ENCODE data around the gene TAF11L3.
"Not testable (repeated sequence)": the region's sequence is repeated elsewhere in the genome, so short reads cannot be mapped to it uniquely, and the experiment has no call there.

Gene TAF11L3

GRCh38 chr5:17497931-17498330 lies 20.2 kb upstream of the TAF11L3 start, which contains the start of gene TAF11L2:
TSS of gene TAF11L2 (plus strand) at chr5:17498231.
- not testable (repeated sequence) for H3K79me2 ChIP-seq (ENCODE audit: control insufficient read depth, insufficient read depth, low read length); H3K18ac ChIP-seq (ENCODE audit: low read length); H3K4ac ChIP-seq (ENCODE audit: low read depth, low read length); H3K36me3 ChIP-seq (ENCODE audit: control insufficient read depth, insufficient read depth, low read length); H2BK15ac ChIP-seq (replicated peaks; ENCODE audit: low read depth); H3K23ac ChIP-seq (ENCODE audit: low read length); H4K5ac ChIP-seq (ENCODE audit: low read length); H3K56ac ChIP-seq (ENCODE audit: low read length); H3K27me3 ChIP-seq (ENCODE audit: insufficient read depth, low read length, poor library complexity); H2BK5ac ChIP-seq (ENCODE audit: low read length); DNase-seq; H3K9ac ChIP-seq (ENCODE audit: low read length); H3K4me1 ChIP-seq (ENCODE audit: control insufficient read depth, low read depth, low read length); H2BK120ac ChIP-seq (ENCODE audit: low read depth, low read length); H3K4me2 ChIP-seq (ENCODE audit: low read length); H3K4me3 ChIP-seq (ENCODE audit: low read length); H2AK5ac ChIP-seq (ENCODE audit: low read length); H3K27ac ChIP-seq (ENCODE audit: low read depth, low read length); H4K8ac ChIP-seq (ENCODE audit: low read depth, low read length); H3K79me1 ChIP-seq (ENCODE audit: low read length)
- no CpG with 5 or more reads among the region's 8 CpGs for WGBS (ENCODE audit: extremely low coverage, insufficient coverage, low lambda C conversion rate)

- DNase-seq, result no peak
- H3K4me3 ChIP-seq (ENCODE audit: low read length), result no peak overlapping the region
- H3K79me1 ChIP-seq (ENCODE audit: low read length), result no peaks in the 10 kb centered on the region
- no peak overlapping the region for H2BK120ac ChIP-seq (ENCODE audit: low read depth, low read length)
- no peak overlapping the region for H3K27ac ChIP-seq (ENCODE audit: low read depth, low read length)
- H3K79me2 ChIP-seq (ENCODE audit: control insufficient read depth, insufficient read depth, low read length), result no peaks in the 10 kb centered on the region
- H4K5ac ChIP-seq (ENCODE audit: low read length), result no peak overlapping the region
- H3K4me1 ChIP-seq (ENCODE audit: control insufficient read depth, low read depth, low read length), result no peaks in the 10 kb centered on the region
- no CpG with 5 or more reads among the region's 17 CpGs for WGBS (ENCODE audit: extremely low coverage, insufficient coverage, low lambda C conversion rate)
- H2AK5ac ChIP-seq (ENCODE audit: low read length), result no peak overlapping the region
- H3K56ac ChIP-seq (ENCODE audit: low read length), result no peak overlapping the region
- no peak overlapping the region for H2BK5ac ChIP-seq (ENCODE audit: low read length)
- no peak overlapping the region for H3K18ac ChIP-seq (ENCODE audit: low read length)
- no peak overlapping the region for H3K4ac ChIP-seq (ENCODE audit: low read depth, low read length)
- H3K9ac ChIP-seq (ENCODE audit: low read length), result no peak overlapping the region
- H3K27me3 ChIP-seq (ENCODE audit: insufficient read depth, low read length, poor library complexity), result no peaks in the 10 kb centered on the region
- H4K8ac ChIP-seq (ENCODE audit: low read depth, low read length), result no peak overlapping the region
- no peak overlapping the region for H3K23ac ChIP-seq (ENCODE audit: low read length)
- no peak overlapping the region for H2BK15ac ChIP-seq (replicated peaks; ENCODE audit: low read depth)
- H3K36me3 ChIP-seq (ENCODE audit: control insufficient read depth, insufficient read depth, low read length), result no peaks in the 10 kb centered on the region
- no peak overlapping the region for H3K4me2 ChIP-seq (ENCODE audit: low read length)
Measured at GRCh38 chr5:17511775-17512325, 6.3 kb upstream of the TAF11L3 start.

- not testable (repeated sequence) for H3K79me2 ChIP-seq (ENCODE audit: control insufficient read depth, insufficient read depth, low read length); DNase-seq; H3K18ac ChIP-seq (ENCODE audit: low read length); H2BK15ac ChIP-seq (replicated peaks; ENCODE audit: low read depth); H3K4ac ChIP-seq (ENCODE audit: low read depth, low read length); H3K4me3 ChIP-seq (ENCODE audit: low read length); H2AK5ac ChIP-seq (ENCODE audit: low read length); H3K79me1 ChIP-seq (ENCODE audit: low read length); H4K8ac ChIP-seq (ENCODE audit: low read depth, low read length); H3K27me3 ChIP-seq (ENCODE audit: insufficient read depth, low read length, poor library complexity); H2BK5ac ChIP-seq (ENCODE audit: low read length); H3K56ac ChIP-seq (ENCODE audit: low read length); H3K36me3 ChIP-seq (ENCODE audit: control insufficient read depth, insufficient read depth, low read length); H3K27ac ChIP-seq (ENCODE audit: low read depth, low read length); H4K5ac ChIP-seq (ENCODE audit: low read length); H3K23ac ChIP-seq (ENCODE audit: low read length); H3K9ac ChIP-seq (ENCODE audit: low read length); H2BK120ac ChIP-seq (ENCODE audit: low read depth, low read length); H3K4me2 ChIP-seq (ENCODE audit: low read length); H3K4me1 ChIP-seq (ENCODE audit: control insufficient read depth, low read depth, low read length)
- WGBS (ENCODE audit: extremely low coverage, insufficient coverage, low lambda C conversion rate), result no CpG with 5 or more reads among the region's 12 CpGs
Measured at GRCh38 chr5:17517526-17517925, 641 bp upstream of the TAF11L3 start.

GRCh38 chr5:17519508-17519907 lies 1.3 kb downstream of the TAF11L3 start:
- H3K4me2 ChIP-seq (ENCODE audit: low read length); H4K5ac ChIP-seq (ENCODE audit: low read length); H2BK5ac ChIP-seq (ENCODE audit: low read length); H3K36me3 ChIP-seq (ENCODE audit: control insufficient read depth, insufficient read depth, low read length); H4K8ac ChIP-seq (ENCODE audit: low read depth, low read length); H3K56ac ChIP-seq (ENCODE audit: low read length); H3K9ac ChIP-seq (ENCODE audit: low read length); H2BK120ac ChIP-seq (ENCODE audit: low read depth, low read length); H3K4ac ChIP-seq (ENCODE audit: low read depth, low read length); H2AK5ac ChIP-seq (ENCODE audit: low read length); H3K23ac ChIP-seq (ENCODE audit: low read length); H3K27ac ChIP-seq (ENCODE audit: low read depth, low read length); DNase-seq; H3K4me1 ChIP-seq (ENCODE audit: control insufficient read depth, low read depth, low read length); H3K79me2 ChIP-seq (ENCODE audit: control insufficient read depth, insufficient read depth, low read length); H3K18ac ChIP-seq (ENCODE audit: low read length); H3K4me3 ChIP-seq (ENCODE audit: low read length); H3K27me3 ChIP-seq (ENCODE audit: insufficient read depth, low read length, poor library complexity); H3K79me1 ChIP-seq (ENCODE audit: low read length); H2BK15ac ChIP-seq (replicated peaks; ENCODE audit: low read depth): not testable (repeated sequence)
- no CpG with 5 or more reads among the region's 14 CpGs for WGBS (ENCODE audit: extremely low coverage, insufficient coverage, low lambda C conversion rate)

GRCh38 chr5:17521501-17521900 lies 3.3 kb downstream of the TAF11L3 start, which contains the start of gene TAF11L4:
TSS of gene TAF11L4 (plus strand) at chr5:17521801.
- DNase-seq; H4K5ac ChIP-seq (ENCODE audit: low read length); H3K27ac ChIP-seq (ENCODE audit: low read depth, low read length); H2BK15ac ChIP-seq (replicated peaks; ENCODE audit: low read depth); H3K56ac ChIP-seq (ENCODE audit: low read length); H3K23ac ChIP-seq (ENCODE audit: low read length); H3K9ac ChIP-seq (ENCODE audit: low read length); H3K4me1 ChIP-seq (ENCODE audit: control insufficient read depth, low read depth, low read length); H3K18ac ChIP-seq (ENCODE audit: low read length); H3K79me2 ChIP-seq (ENCODE audit: control insufficient read depth, insufficient read depth, low read length); H3K36me3 ChIP-seq (ENCODE audit: control insufficient read depth, insufficient read depth, low read length); H3K27me3 ChIP-seq (ENCODE audit: insufficient read depth, low read length, poor library complexity); H2BK120ac ChIP-seq (ENCODE audit: low read depth, low read length); H4K8ac ChIP-seq (ENCODE audit: low read depth, low read length); H3K4me2 ChIP-seq (ENCODE audit: low read length); H3K4ac ChIP-seq (ENCODE audit: low read depth, low read length); H2BK5ac ChIP-seq (ENCODE audit: low read length); H3K4me3 ChIP-seq (ENCODE audit: low read length); H3K79me1 ChIP-seq (ENCODE audit: low read length); H2AK5ac ChIP-seq (ENCODE audit: low read length): not testable (repeated sequence)
- no CpG with 5 or more reads among the region's 15 CpGs for WGBS (ENCODE audit: extremely low coverage, insufficient coverage, low lambda C conversion rate)

GRCh38 chr5:17524935-17525334 lies 6.8 kb downstream of the TAF11L3 start, which contains the start of gene TAF11L5:
TSS of gene TAF11L5 (plus strand) at chr5:17525235.
- not testable (repeated sequence) for H3K27me3 ChIP-seq (ENCODE audit: insufficient read depth, low read length, poor library complexity); H3K4me3 ChIP-seq (ENCODE audit: low read length); H3K4ac ChIP-seq (ENCODE audit: low read depth, low read length); H4K8ac ChIP-seq (ENCODE audit: low read depth, low read length); H3K36me3 ChIP-seq (ENCODE audit: control insufficient read depth, insufficient read depth, low read length); H4K5ac ChIP-seq (ENCODE audit: low read length); H2BK120ac ChIP-seq (ENCODE audit: low read depth, low read length); H3K4me1 ChIP-seq (ENCODE audit: control insufficient read depth, low read depth, low read length); H3K18ac ChIP-seq (ENCODE audit: low read length); DNase-seq; H2BK15ac ChIP-seq (replicated peaks; ENCODE audit: low read depth); H3K56ac ChIP-seq (ENCODE audit: low read length); H2BK5ac ChIP-seq (ENCODE audit: low read length); H3K4me2 ChIP-seq (ENCODE audit: low read length); H2AK5ac ChIP-seq (ENCODE audit: low read length); H3K79me2 ChIP-seq (ENCODE audit: control insufficient read depth, insufficient read depth, low read length); H3K23ac ChIP-seq (ENCODE audit: low read length); H3K79me1 ChIP-seq (ENCODE audit: low read length); H3K9ac ChIP-seq (ENCODE audit: low read length); H3K27ac ChIP-seq (ENCODE audit: low read depth, low read length)
- no CpG with 5 or more reads among the region's 15 CpGs for WGBS (ENCODE audit: extremely low coverage, insufficient coverage, low lambda C conversion rate)
